ENCODE results near the gene LPP. TPM values are rescaled to one million over a fixed set of nuclear protein-coding genes. Genes with fewer than 3 reads are reported as not detected.

LPP gene
- total RNA-seq, 1 experiment from 2014 or later, result 12.6 TPM

GRCh38 chr3:188185717-188186251 is 31.8 kb downstream of the LPP start:
- peak; percentile 82 for DNase-seq (ENCODE audit: low spot score)
- in situ Hi-C loops (cut with HindIII; ENCODE audit: low sequenced_read_pairs), result no loop called here

- in situ Hi-C loops (cut with HindIII; ENCODE audit: low sequenced_read_pairs), result no loop called here
- DNase-seq (ENCODE audit: low spot score), result no peak
Measured at GRCh38 chr3:188187053-188187452, 33.1 kb downstream of the LPP start.

GRCh38 chr3:188188911-188189310 is 35.0 kb downstream of the LPP start:
- in situ Hi-C loops (cut with HindIII; ENCODE audit: low sequenced_read_pairs), result no loop called here

GRCh38 chr3:188191460-188191859 is 37.5 kb downstream of the LPP start:
- DNase-seq (ENCODE audit: low spot score), result no peak
- in situ Hi-C loops (cut with HindIII; ENCODE audit: low sequenced_read_pairs), result no loop called here

More at GRCh38 chr3:188188911-188189310, 35.0 kb downstream of the LPP start:
- DNase-seq (ENCODE audit: low spot score), result no peak

- no peak for DNase-seq (ENCODE audit: low spot score)
- in situ Hi-C loops (cut with HindIII; ENCODE audit: low sequenced_read_pairs), result no loop called here
Measured at GRCh38 chr3:188192034-188192433, 38.1 kb downstream of the LPP start.

- DNase-seq (ENCODE audit: low spot score), result no peak
- in situ Hi-C loops (cut with HindIII; ENCODE audit: low sequenced_read_pairs), result no loop called here
Measured at GRCh38 chr3:188194332-188194731, 40.4 kb downstream of the LPP start.

GRCh38 chr3:188196232-188196990 is 42.5 kb downstream of the LPP start:
- in situ Hi-C loops (cut with HindIII; ENCODE audit: low sequenced_read_pairs), result no loop called here
- no peak for DNase-seq (ENCODE audit: low spot score)

- DNase-seq (ENCODE audit: low spot score), result no peak
- in situ Hi-C loops (cut with HindIII; ENCODE audit: low sequenced_read_pairs), result no loop called here
Measured at GRCh38 chr3:188197388-188197847, 43.5 kb downstream of the LPP start.

GRCh38 chr3:188198001-188198400 is 44.0 kb downstream of the LPP start:
- DNase-seq (ENCODE audit: low spot score), result no peak
- in situ Hi-C loops (cut with HindIII; ENCODE audit: low sequenced_read_pairs), result no loop called here

GRCh38 chr3:188198760-188199327 is 44.9 kb downstream of the LPP start:
- DNase-seq (ENCODE audit: low spot score), result no peak
- in situ Hi-C loops (cut with HindIII; ENCODE audit: low sequenced_read_pairs), result no loop called here

GRCh38 chr3:188199386-188199785 is 45.4 kb downstream of the LPP start:
- in situ Hi-C loops (cut with HindIII; ENCODE audit: low sequenced_read_pairs), result no loop called here

GRCh38 chr3:188200481-188200880 is 46.5 kb downstream of the LPP start:
- in situ Hi-C loops (cut with HindIII; ENCODE audit: low sequenced_read_pairs), result no loop called here
- no peak for DNase-seq (ENCODE audit: low spot score)

More at GRCh38 chr3:188199386-188199785, 45.4 kb downstream of the LPP start:
- no peak for DNase-seq (ENCODE audit: low spot score)

- DNase-seq (ENCODE audit: low spot score), result no peak
- in situ Hi-C loops (cut with HindIII; ENCODE audit: low sequenced_read_pairs), result no loop called here
Measured at GRCh38 chr3:188202358-188203138, 48.6 kb downstream of the LPP start.

- in situ Hi-C loops (cut with HindIII; ENCODE audit: low sequenced_read_pairs), result no loop called here
- DNase-seq (ENCODE audit: low spot score), result peak; percentile 28
Measured at GRCh38 chr3:188204526-188204925, 50.6 kb downstream of the LPP start.

- in situ Hi-C loops (cut with HindIII; ENCODE audit: low sequenced_read_pairs), result no loop called here
- no peak for DNase-seq (ENCODE audit: low spot score)
Measured at GRCh38 chr3:188205992-188206416, 52.0 kb downstream of the LPP start.

- in situ Hi-C loops (cut with HindIII; ENCODE audit: low sequenced_read_pairs), result no loop called here
- no peak for DNase-seq (ENCODE audit: low spot score)
Measured at GRCh38 chr3:188206787-188207186, 52.8 kb downstream of the LPP start.

- in situ Hi-C loops (cut with HindIII; ENCODE audit: low sequenced_read_pairs), result no loop called here
- peak; percentile 63 for DNase-seq (ENCODE audit: low spot score)
Measured at GRCh38 chr3:188207941-188208515, 54.1 kb downstream of the LPP start.

- in situ Hi-C loops (cut with HindIII; ENCODE audit: low sequenced_read_pairs), result no loop called here
- no peak for DNase-seq (ENCODE audit: low spot score)
Measured at GRCh38 chr3:188208516-188208981, 54.6 kb downstream of the LPP start.

- in situ Hi-C loops (cut with HindIII; ENCODE audit: low sequenced_read_pairs), result no loop called here
- no peak for DNase-seq (ENCODE audit: low spot score)
Measured at GRCh38 chr3:188209034-188209433, 55.1 kb downstream of the LPP start.

Measured in G401 (cell line).